ENCODE results near the gene TASOR2. TPM values are rescaled to one million over a fixed set of nuclear protein-coding genes. Genes with fewer than 3 reads are reported as not detected.

Gene TASOR2
- total and polyA plus RNA-seq, 9 of the 15 experiments (the other 6 are each of a cell fraction or from before 2014, with no cell fraction given): 12.7 to 75.3 (median 52.3) TPM

- peak; percentile 37 for TF ChIP-seq CTCFL (IDR thresholded peaks at IDR 0.05; ENCODE audit: borderline replicate concordance, insufficient read depth, low read depth, low read length, poor library complexity, severe bottlenecking)
- TF ChIP-seq C11orf30 (IDR thresholded peaks at IDR 0.05; ENCODE audit: low read depth): peak; percentile 32
- TF ChIP-seq BCOR (IDR thresholded peaks at IDR 0.05): peak; percentile 13; the same call in 1 of the 2 replicates
- TF ChIP-seq NKRF (IDR thresholded peaks at IDR 0.05; ENCODE audit: borderline replicate concordance): peak; percentile 80
- no peak for TF ChIP-seq ARID3B (CRISPR knock-in tag; IDR thresholded peaks at IDR 0.05; ENCODE audit: borderline replicate concordance)
- 0 out of 4 replicates have a peak, but pooled peaks of 1 of the 2 experiments have one; percentile 43 for TF ChIP-seq ZNF318 (IDR thresholded peaks at IDR 0.05; ENCODE audit: borderline replicate concordance in 1 of 2, low read depth in 1 of 2)
Observed at GRCh38 chr10:5684971-5685763, 529 bp downstream of the TASOR2 start (continued).

Data from K562 (cell line).